OCI-LY7 (cell line): ENCODE measurements around the gene PKDCC. TPM values are rescaled to one million over a fixed set of nuclear protein-coding genes. Genes with fewer than 3 reads are reported as not detected.

Source experiments
- BruUV-seq: library from RNA; stranded (reverse); fragments of 400-500 nt; replicated peaks from 2 replicates; lab custom pipeline; 2021; lab: Mats Ljungman, UMichigan
- CTCF ChIA-PET: fragments of 300-600 bp; sonication (Branson Sonifier 250); formaldehyde crosslinking; loops from one replicate; lab custom pipeline; 2022; ENCODE audit warnings: antibody characterized with exemption; ENCODE audit not compliant: unreplicated experiment; lab: Charles Lee
- POLR2A ChIA-PET: fragments of 300-600 bp; sonication (Branson Sonifier 250); formaldehyde crosslinking; loops from one replicate; lab custom pipeline; 2022; ENCODE audit warnings: antibody characterized with exemption; lab: Charles Lee
- DNase-seq: peaks from one replicate; pipeline ENCODE4 v3.0.0-alpha.2; 2015; ENCODE audit warnings: low spot score
- H2AFZ ChIP-seq: fragments of 200-600 bp; sonication (generic), shearing (Covaris generic); 2 replicates; pipeline ENCODE4 v1.6.1; 2014; ENCODE audit warnings: mild to moderate bottlenecking, antibody characterized with exemption, low read length, moderate library complexity
- H3K27ac ChIP-seq: fragments of 200-600 bp; sonication (generic); 2 replicates; pipeline ENCODE4 v1.5.1; 2014; ENCODE audit warnings: mixed run types, low read depth, mild to moderate bottlenecking, moderate library complexity, low read length, inconsistent platforms; ENCODE audit not compliant: poor library complexity, severe bottlenecking
- H3K36me3 ChIP-seq: fragments of 200-600 bp; sonication (generic); 2 replicates; pipeline ENCODE4 v1.6.1; 2014; ENCODE audit warnings: mild to moderate bottlenecking, antibody characterized with exemption, low read length, moderate library complexity, mixed read lengths; ENCODE audit not compliant: insufficient read depth
- H3K4me1 ChIP-seq: fragments of 200-600 bp; sonication (generic); 2 replicates; pipeline ENCODE4 v1.5.1; 2014; ENCODE audit warnings: mild to moderate bottlenecking, low read length; ENCODE audit not compliant: insufficient read depth, poor library complexity, severe bottlenecking
- H3K4me2 ChIP-seq: fragments of 200-600 bp; sonication (generic); 2 replicates; pipeline ENCODE4 v1.6.1; 2014; ENCODE audit warnings: mild to moderate bottlenecking, low read length
- H3K4me3 ChIP-seq: fragments of 200-600 bp; sonication (generic); 2 replicates; pipeline ENCODE4 v1.5.1; 2014; ENCODE audit warnings: mild to moderate bottlenecking, low read depth, low read length; ENCODE audit not compliant: poor library complexity, severe bottlenecking
- H3K79me2 ChIP-seq: fragments of 200-600 bp; sonication (generic); 2 replicates; pipeline ENCODE4 v1.6.1; 2016; ENCODE audit warnings: low read depth, mild to moderate bottlenecking, low read length, moderate library complexity, mixed read lengths; ENCODE audit not compliant: insufficient read depth
- H3K9me2 ChIP-seq: fragments of 200-600 bp; sonication (generic); 2 replicates; pipeline ENCODE4 v1.6.1; 2016; ENCODE audit warnings: mild to moderate bottlenecking, low read length, mixed read lengths; ENCODE audit not compliant: insufficient read depth
- H3K9me3 ChIP-seq: fragments of 200-600 bp; sonication (generic); 2 replicates; pipeline ENCODE4 v1.6.1; 2014; ENCODE audit warnings: mild to moderate bottlenecking, mixed run types, low read length, mixed read lengths
- H4K20me1 ChIP-seq: fragments of 200-600 bp; sonication (generic); 2 replicates; pipeline ENCODE4 v1.6.1; 2014; ENCODE audit warnings: mild to moderate bottlenecking, antibody characterized with exemption, low read length, moderate library complexity, mixed read lengths; ENCODE audit not compliant: insufficient read depth
- CTCF ChIP-seq: fragments of 200-600 bp; sonication (generic); conservative IDR thresholded peaks from 2 replicates; pipeline ENCODE4 v1.5.1; 2014; ENCODE audit warnings: mild to moderate bottlenecking, antibody characterized with exemption, low read length, moderate library complexity, mixed read lengths
- EZH2phosphoT487 ChIP-seq: fragments of 200-600 bp; sonication (generic); IDR thresholded peaks from 2 replicates; pipeline ENCODE4 v1.6.1; 2018; ENCODE audit warnings: low read depth, borderline replicate concordance, mild to moderate bottlenecking, mixed run types, antibody characterized with exemption, low read length, moderate library complexity, mixed read lengths
- intact Hi-C: fragments of 100-400 bp; cut with micrococcal nuclease; formaldehyde crosslinking; loops from one replicate; pipeline ENCODE4 v1.10.0; 2022; ENCODE audit not compliant: unreplicated experiment
- total RNA-seq, 2 experiments: library from RNA; depleted of rRNA in 1 of 2; stranded (reverse); fragments of >200 nt in 1 of 2; shearing (Covaris generic) in 1 of 2; gene quantifications; 2 replicates each; pipeline ENCODE4 v1.2.3, GENCODE V29; 2014 to 2022

Gene PKDCC
- total RNA-seq, 2 experiments from 2014 or later: not detected

GRCh38 chr2:42055573-42056514 is 8.0 kb downstream of the PKDCC start:
- no peaks in the 10 kb centered on the region for H4K20me1 ChIP-seq
- no peaks in the 10 kb centered on the region for H3K9me2 ChIP-seq
- H3K4me2 ChIP-seq: no peak overlapping the region

GRCh38 chr2:42057159-42057901 is 9.5 kb downstream of the PKDCC start:
- intact Hi-C loops: no loop called here
- ChIA-PET CTCF (no interaction called here), POLR2A (no interaction called here)
- DNase-seq: no peak
- Histone ChIP-seq H4K20me1 (no peaks in the 10 kb centered on the region), H3K4me1 (no peaks in the 10 kb centered on the region), H3K4me3 (no peak overlapping the region), H2AFZ (no peak overlapping the region), H3K27ac (no peak overlapping the region), H3K79me2 (no peaks in the 10 kb centered on the region), H3K36me3 (no peaks in the 10 kb centered on the region), H3K9me3 (no peaks in the 10 kb centered on the region), H3K9me2 (no peaks in the 10 kb centered on the region), H3K4me2 (no peak overlapping the region)
- TF ChIP-seq EZH2phosphoT487 (no peak), CTCF (no peak)
- no TSS peak for BruUV-seq

More at GRCh38 chr2:42055573-42056514, 8.0 kb downstream of the PKDCC start:
- no peak for TF ChIP-seq CTCF
- no peak for TF ChIP-seq EZH2phosphoT487
- Histone ChIP-seq H3K4me3 (no peak overlapping the region), H3K4me1 (no peaks in the 10 kb centered on the region), H3K27ac (no peak overlapping the region), H3K9me3 (no peaks in the 10 kb centered on the region), H3K79me2 (no peaks in the 10 kb centered on the region), H3K36me3 (no peaks in the 10 kb centered on the region), H2AFZ (no peak overlapping the region)
- intact Hi-C loops: no loop called here
- ChIA-PET CTCF (no interaction called here), POLR2A (interaction anchor here (0.5 to 0.7 kb wide), 2 partner anchors 109 to 351 kb away, joined by 3 to 4 read pairs; no protein-coding TSS in a partner anchor)
- no peak for DNase-seq
- no TSS peak for BruUV-seq
